HG02642 (cell line): Measurements from ENCODE around the gene TMPRSS3.

Source experiments
- ATAC-seq: cut with Tn5 transposase; IDR thresholded peaks from one replicate; pipeline ENCODE4 v1.9.1; 2021; ENCODE audit warnings: mild to moderate bottlenecking; ENCODE audit not compliant: unreplicated experiment, poor library complexity

TMPRSS3 gene

GRCh38 chr21:42391297-42391696 lies 4.6 kb downstream of the TMPRSS3 start:
- no peak for ATAC-seq

GRCh38 chr21:42390696-42391095 lies 5.2 kb downstream of the TMPRSS3 start:
- ATAC-seq = no peak

GRCh38 chr21:42390193-42390592 lies 5.7 kb downstream of the TMPRSS3 start:
- no peak for ATAC-seq

GRCh38 chr21:42389449-42389835 lies 6.4 kb downstream of the TMPRSS3 start:
- no peak for ATAC-seq

- ATAC-seq = no peak
These were observed 7.0 kb downstream of the TMPRSS3 start for GRCh38 chr21:42388740-42389448.

- ATAC-seq = no peak
These were observed 8.0 kb downstream of the TMPRSS3 start for GRCh38 chr21:42387843-42388340.

- ATAC-seq = no peak
These were observed 8.7 kb downstream of the TMPRSS3 start for GRCh38 chr21:42387164-42387563.

- ATAC-seq = no peak
These were observed 9.7 kb downstream of the TMPRSS3 start for GRCh38 chr21:42386034-42386591.

GRCh38 chr21:42385619-42386018 lies 10.2 kb downstream of the TMPRSS3 start:
- ATAC-seq = no peak

- no peak for ATAC-seq
These were observed 10.9 kb downstream of the TMPRSS3 start for GRCh38 chr21:42384989-42385388.

GRCh38 chr21:42384156-42384945 lies 11.5 kb downstream of the TMPRSS3 start:
- ATAC-seq = no peak

GRCh38 chr21:42383331-42383730 lies 12.5 kb downstream of the TMPRSS3 start:
- ATAC-seq = no peak

GRCh38 chr21:42382915-42383314 lies 12.9 kb downstream of the TMPRSS3 start:
- ATAC-seq = no peak

GRCh38 chr21:42381347-42381984 lies 14.4 kb downstream of the TMPRSS3 start:
- ATAC-seq = no peak

- no peak for ATAC-seq
These were observed 16.2 kb downstream of the TMPRSS3 start for GRCh38 chr21:42379426-42380215.

- ATAC-seq = no peak
These were observed 17.4 kb downstream of the TMPRSS3 start for GRCh38 chr21:42378418-42378817.

- ATAC-seq = no peak
These were observed 17.9 kb downstream of the TMPRSS3 start for GRCh38 chr21:42377951-42378340.

- ATAC-seq = no peak
These were observed 18.5 kb downstream of the TMPRSS3 start for GRCh38 chr21:42377211-42377950.

- no peak for ATAC-seq
These were observed 19.4 kb downstream of the TMPRSS3 start for GRCh38 chr21:42376338-42376982.
